DMS114 treated with DMSO at 0.1 percent for 48 hours (cell line): Measurements from ENCODE around the gene PSMA2.

Experiments
- DNase-seq: peaks from one replicate; lab custom pipeline; 2025; ENCODE audit not compliant: unreplicated experiment; lab: John Stamatoyannopoulos, UW

Gene PSMA2

DNA sequence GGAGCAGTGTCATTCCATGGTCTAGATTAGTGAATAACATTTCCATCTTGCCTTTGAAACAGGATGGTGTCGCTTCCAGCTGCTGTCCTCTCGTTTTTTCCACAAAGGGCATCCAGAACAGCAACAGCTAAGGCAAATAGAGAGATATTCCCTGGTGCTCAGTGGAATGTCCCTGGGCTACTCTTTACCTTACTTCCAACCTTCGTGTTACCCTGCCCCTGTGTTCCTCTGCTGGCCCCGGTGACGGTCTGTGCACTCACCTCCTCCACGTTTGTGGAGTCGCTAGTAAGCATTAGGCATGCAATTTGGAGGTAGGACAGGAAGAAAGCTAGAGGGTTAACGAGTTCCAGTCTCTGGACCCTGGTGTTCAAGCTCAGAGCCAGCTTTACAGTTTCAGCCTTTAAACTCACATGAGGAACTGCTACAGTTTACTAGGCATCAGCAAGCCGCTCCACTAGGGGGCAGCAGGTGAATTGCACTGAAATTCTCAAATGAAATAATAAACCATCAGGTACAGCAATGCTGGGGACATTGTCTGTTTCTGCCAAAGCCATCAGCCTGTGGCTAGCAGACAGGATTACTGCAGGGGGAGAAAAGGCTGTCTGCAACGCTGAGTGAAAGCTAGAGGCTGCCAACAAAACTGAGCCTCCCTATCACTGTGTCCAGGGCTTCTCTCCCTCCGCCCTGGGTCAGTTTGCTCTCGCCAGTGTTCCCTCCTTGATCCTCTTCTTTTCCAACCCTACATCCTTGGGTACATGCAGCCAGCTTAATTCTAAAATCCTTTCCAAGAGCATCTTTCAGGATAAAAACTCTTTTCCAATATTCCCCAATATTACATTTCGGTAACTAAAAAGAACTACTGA, 9.2 kb upstream of the PSMA2 start:
- peak; percentile 44 for DNase-seq

DNA sequence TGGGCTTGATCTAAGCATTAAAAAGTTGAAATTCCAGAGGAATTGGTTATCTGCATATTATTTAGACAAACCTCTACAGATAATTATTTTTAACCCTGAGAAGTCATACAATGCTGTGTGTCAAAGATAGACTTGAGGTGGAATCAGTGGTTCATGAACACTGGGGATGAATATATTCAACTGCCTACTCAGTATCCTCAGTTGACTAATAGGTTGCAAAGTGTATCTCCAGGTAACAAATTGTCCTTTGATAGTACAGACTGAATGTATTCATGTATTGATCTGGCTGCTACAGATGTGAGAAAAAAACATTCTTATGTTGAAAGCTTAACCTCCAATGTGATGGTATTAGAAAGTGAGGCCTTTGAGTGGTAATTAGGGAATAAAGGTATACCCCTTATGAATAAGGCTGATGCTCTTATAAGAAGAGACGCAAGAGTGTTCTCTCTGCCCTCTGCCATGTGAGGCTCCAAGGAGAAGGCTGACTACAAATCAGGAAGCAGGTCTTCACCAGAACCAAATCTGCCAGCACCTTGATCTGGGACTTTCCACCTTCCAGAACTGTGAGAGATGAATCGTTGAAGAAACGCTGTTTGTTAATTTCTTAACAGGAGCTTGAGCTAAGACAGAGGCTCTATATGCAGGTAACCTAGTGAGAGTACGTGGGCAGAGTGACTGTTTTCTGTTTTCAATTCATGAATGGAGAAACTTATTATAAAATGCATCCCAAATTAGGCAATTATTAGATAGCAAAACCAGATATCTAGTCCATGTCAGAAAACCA, 7.7 kb upstream of the PSMA2 start:
- no peak for DNase-seq

DNA sequence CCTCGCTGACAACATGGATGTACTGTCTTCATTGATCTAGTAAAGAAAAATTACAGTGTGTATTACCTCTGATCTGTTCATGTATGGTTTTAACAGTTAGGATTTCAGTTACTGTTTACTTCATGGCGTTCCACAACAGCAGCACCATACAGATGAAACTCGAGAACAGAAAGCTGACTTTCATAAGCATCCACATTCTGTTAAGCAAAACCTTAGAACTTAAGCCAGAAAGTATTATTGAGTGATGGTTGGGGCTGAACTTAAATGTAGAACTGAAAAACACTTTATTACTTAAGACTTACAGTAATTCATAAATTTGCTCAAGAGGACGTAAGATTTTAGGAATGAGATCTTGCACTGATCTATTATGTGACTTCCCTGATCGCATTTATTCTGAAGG, 3.9 kb upstream of the PSMA2 start:
- DNase-seq = no peak

DNA sequence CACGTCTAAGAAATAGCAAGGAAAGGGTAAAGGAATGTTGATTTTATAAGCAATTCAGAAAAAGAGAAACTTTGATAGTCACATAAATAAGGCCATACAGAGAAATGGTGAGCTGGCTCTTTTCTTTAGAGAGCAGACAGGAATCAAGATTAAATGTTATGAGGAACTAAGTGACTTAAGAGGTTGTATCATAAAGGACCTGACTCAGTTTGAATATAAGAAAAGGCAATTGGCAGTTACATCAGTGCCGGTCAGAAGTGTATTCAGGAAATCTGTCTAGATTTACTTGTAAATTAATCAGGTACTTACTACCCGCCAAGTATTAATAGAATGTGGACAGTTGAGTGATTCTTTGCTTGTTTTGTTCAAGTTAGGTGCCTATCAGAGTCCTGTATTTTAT, 2.3 kb upstream of the PSMA2 start:
- DNase-seq = no peak

DNA sequence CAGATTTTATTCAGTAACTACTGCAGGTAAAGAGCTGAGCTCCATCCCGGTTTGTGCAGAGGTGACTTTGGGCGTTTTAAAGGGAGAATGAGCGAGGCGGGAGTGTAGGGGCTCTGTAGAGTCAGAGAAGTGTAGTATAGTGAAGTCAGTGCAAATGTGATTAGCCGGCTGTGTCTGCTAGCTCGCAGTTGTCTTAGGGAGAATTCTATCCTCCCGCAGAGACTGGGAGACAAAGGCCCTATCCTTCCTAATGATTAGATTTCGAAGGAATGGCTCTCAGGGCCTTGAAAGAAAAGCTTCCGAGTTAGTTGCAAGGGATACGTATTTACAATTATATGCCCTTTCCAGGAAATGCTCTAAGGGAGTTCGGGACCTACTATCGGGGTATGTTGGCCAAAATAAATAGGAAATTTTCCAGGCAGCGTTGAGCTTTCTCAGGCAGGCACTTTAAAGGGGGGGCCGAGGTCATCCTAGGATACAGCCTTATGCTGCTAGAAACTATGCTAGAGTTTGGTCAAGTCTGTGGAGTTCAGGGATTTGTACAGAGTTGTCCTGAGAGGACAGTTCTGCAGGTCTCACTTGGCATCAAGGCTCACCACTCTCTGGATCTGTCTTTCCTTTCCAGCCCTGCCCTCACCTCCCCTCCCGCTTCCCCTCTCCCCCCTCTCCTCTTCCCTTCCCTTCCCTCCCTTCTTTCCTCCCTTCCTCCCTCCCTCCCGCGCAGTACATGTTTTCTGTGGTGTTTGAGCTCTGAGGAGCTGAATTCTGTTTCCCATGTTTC, 1.0 kb upstream of the PSMA2 start:
- DNase-seq = no peak

DNA sequence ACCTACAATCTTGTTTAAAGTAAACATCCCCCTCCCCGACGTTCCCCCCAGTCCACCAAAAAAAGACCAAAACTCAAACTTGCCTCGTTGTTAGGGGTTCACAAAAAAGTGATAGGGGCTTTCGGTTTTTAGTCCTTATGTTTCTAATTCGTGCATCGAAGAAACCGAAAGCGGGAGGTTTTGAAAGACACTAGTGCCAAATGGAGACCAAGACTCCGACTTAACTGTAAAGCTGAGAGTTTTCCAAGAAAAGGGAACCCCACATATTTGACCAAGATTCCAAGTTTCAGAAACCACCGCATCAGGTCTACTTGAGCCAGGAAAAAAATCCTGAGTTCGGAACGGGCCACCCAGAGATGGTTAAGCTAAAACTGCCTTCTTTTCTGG, 534 bp downstream of the PSMA2 start:
- no peak for DNase-seq

DNA sequence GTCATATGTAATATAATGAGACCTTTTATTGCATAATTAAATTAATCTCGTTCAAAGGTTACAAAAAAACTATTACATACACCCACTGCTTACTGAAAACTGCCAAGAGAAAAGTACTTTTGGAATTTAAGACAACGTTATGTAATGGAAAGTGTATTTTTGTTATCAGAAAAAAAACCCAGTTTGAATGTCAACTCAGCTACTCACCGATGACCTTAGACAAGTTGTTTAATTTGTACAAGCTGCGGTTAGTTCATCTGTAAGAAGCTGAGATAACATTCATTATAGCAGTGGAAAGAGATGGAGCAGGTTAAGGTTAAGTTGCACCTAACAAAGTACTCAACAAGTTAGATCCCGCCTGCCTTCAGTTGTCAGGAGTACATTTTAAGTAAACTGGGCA, 1.1 kb downstream of the PSMA2 start:
- DNase-seq = no peak

DNA sequence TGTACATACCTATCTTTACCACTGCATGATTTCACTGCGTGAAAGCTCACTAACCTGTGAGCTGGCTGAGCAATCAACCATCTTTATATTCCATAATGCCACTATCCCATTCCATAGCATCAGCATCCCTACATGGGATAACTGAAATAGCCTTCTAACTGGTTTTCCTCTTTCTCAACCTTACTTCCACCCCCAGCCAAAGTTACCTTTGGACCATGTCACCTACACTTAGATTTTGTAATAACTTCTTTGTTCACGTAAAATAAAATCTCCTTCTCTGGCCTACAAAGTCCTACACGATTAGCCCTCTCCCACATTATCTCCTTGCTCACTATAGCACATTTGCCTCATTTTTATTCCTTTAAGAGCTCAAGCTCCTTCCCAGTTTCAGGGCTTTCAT, 2.5 kb downstream of the PSMA2 start:
- no peak for DNase-seq

DNA sequence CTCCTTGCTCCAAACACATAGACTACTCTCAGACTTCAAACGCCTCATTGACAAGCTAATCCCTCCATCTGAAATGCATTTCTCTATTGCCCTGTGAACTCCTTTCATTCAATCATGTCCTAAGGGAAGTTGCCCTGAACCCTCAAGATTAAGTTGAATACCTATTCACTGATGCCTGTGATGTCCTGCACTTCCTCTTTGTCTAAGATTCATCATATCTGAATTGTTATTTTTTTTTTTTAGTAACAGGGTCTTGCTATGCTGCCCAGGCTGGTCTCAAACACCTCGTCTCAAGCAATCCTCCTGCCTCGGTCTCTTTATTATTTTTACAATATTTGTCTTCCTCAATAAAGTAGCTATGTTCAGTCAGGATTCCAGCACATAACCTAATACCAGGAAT, 3.2 kb downstream of the PSMA2 start:
- DNase-seq = no peak

DNA sequence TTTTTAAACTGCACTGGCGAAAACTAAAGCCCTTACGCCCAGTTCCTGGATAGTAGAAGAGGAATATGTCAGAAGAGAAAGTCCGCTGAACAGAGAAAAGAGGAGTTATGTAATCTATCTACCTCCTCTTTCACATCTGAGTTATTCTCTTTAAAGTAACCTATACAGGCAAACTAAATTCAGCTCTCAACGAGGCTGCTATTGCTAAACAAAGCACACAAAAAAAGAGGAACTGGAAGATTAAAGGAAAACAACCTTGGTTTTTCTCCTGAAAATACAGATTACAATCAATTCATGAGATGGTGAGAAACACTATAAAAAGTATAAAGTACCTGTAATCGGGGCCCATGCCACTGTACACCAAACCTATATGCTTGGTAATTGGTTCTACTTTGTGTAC, 5.8 kb downstream of the PSMA2 start:
- DNase-seq = no peak

DNA sequence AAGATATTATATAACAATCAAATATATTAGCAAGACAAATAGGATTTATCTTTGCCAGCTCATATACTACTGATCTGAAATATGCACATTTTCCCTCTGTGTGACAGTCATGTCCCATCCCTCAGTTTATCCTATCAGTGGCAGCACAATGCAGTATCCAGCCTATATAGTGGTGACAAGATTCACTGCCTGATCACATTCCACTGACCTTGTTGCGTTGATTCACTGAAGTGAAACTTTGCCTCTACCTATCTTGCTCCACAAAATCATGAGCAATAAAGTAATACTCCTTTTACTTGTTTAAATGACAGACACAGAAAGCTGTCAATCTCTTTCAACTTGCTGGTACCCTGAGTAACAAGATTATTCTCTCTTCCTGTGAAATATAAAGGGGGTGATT, 6.3 kb downstream of the PSMA2 start:
- DNase-seq = no peak

DNA sequence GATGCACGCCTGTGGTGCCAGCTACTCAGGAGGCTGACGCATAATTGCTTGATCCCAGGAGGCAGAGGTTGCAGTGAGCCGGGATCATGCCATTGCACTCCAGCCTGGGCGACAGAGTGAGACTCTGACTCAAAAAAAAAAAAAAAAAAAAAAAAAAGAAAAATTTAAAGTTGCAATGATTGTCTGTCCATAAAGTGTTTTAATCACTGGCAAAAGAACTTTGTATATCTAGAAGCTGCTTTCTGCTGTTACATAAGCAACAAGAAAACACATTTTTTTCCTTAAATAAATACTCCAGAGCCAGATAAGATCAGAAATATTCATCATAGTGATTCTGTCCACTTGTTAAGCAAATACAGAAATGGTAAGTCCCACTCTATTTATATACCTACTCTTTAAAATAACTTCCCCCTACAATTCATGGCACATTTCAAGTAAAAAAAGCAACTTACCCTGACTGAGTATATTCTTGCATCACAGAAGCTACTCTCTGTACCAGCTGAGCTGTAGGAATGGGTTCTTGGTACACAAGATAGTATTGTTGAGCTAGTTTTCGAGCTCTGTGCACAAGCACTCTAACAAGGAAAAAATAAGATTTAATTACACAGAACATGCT, 7.6 kb downstream of the PSMA2 start:
- no peak for DNase-seq

DNA sequence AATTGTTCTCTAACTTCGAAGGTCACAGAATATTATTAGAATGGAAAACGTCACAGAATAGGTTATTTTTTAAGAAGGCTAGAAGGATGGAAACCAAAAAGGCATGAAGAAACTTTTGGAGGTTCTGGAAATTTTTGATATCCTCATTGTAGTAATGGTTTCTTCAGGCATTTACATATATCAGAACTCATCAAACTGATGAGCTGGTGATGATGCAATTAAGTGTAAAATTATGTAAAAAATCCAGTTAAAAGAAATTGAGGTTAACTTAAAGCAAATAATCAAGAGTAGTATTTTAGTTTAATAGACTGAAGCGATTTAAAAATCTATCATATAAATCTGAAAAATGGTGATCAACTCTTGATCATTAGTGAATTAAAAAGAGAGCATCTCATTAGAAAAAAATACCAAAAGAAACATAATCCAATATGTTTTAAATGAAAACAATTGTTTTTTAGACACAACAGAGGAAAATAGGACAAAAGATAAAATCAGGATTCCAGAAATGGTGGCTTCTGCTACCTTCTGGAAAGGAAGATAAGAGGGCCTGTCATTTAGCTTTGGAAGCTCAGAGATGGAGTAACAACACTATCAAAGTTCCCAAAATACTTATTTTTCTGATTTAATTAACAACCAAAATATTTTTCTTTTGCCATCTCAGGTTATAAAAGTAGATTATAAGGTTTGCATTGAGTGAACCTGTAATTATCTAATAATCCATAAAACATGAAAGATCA, 9.8 kb downstream of the PSMA2 start:
- no peak for DNase-seq

DNA sequence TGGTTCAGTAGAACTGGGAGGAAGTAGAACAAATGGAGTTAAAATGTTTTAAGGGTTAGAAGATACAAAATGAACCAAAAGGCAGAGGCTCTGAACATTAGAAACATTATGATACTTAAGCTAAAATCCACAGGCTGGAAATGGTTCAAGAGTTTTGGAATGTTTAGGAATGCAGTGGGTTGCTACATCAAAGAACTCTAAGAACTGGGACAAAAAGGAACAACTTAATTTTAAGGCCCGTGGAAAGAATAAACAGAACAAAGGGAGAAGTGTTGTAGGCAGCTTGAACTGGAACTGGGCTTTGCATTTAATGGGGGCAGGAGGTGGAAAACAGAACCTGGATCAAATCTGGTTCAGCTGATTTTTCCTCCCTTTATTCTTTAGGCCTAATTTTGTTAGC, 16.6 kb downstream of the PSMA2 start:
- DNase-seq = no peak

DNA sequence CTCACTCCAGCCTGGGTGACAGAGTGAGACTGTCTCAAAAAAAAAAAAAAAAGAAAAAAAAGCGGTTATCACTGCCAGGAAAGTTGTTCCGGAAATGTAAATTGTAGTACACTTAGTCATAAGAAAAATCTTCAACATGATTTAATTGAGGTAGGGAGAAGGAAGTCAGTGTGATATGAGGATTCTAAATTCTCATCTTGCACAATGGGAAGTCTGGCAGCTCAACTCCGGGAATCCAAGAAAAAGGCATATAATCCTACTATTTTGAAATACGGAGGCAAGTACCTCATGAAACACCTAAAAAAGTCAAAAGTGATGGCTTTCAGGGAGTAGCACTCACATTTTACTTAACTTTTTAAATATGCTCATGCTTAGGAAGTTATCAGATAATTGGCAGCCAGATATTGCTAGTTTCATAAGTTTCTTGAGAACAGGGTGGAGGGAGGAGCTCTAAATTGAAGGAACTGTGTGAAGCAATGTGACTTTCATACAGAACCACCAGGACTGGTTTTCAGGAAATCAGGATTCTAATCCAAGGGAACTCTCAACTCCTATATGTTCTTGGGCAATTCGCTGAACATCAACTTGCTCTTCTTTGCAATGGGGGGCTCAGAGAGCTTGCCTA, 17.4 kb downstream of the PSMA2 start:
- no peak for DNase-seq

DNA sequence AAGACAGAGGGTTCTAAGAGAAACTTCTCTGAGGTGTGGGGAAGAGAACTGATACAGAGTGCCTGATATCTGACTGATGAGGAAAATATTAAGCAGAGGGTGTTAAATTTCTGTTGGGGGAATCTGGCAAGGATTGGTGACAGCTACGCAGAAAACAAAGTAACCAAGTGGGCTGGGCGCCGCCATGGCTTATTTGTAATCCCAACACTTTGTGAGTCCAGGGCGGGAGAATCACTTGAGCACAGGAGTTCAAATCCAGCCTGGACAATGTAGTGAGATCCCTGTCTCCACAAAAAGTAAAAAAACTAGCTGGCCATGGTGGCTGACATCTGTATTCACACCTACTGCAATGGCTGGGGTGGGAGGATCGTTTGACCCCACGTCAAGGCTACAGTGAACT, 18.0 kb downstream of the PSMA2 start:
- no peak for DNase-seq

DNA sequence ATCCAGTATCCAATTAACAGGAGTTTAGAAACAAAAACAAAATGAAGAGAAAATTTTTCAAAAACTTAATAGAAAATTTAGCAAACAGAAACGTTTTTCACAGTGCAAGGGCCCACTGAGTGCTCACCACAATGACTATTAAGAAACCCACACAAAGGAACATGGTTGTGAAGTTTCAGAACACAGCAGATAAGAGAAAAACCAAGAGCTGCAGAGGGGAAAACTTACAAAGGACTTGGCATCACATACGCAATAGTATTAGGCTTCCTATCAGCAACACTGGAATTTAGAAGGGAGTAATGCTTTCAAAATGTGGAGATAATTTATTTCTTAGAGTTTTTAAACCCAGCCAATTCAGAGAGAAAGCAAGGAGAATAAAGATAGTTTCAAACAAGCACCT, 18.4 kb downstream of the PSMA2 start:
- DNase-seq = no peak

DNA sequence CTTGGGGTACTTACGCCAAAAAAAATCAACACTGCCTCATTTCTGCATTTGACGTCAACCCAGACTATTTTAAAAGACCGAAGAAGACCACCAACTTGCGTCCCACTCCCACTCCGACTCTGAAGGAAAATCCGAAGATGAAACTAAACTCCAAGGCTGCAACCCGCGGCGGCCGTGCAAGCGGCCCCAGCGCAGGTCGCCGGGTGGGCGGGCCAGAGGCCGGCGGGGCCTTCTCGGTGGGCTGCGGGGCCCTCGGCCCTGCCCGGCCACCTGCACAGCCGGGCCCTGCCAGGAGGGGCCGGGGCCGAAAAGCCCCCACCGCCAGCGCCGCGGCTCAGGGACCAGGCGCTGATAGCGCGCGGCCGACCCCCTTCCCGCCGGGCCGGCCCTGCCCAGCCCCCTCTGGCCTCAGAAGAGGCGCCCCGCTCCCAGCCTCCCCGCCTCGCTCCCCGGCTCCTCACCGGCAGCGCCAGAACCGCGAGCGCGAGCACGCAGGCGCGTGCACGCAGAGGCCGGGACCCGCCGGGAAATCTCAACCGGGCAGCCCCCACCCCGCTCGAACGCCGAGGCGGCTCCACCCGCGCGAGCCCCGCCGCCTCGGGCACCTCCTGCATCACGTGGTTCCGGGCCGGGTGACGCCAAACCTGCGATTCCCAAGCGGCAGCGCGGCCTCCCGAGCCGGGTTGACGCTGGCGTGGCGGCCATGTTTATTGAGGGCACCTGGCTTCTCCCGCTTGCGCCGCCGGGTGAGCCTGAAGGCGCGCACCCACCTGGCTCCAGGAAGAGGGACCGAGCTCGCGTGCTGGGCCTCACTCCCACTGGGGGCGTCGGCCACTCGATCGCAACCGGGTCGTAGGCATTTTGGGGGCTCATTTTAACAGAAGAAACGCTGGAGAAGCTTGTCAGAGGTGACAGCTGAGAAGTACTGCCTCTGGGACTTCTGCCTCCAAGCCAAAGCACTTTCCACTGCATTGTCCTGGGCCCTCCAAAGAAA, 20.2 kb downstream of the PSMA2 start, which contains the start of gene C7orf25:
Gene C7orf25, minus strand, starts transcription at position 617 of the 994 bp plus-strand sequence. CDS start 1,170 bp downstream, outside the sequence.
- DNase-seq = peak; percentile 87

DNA sequence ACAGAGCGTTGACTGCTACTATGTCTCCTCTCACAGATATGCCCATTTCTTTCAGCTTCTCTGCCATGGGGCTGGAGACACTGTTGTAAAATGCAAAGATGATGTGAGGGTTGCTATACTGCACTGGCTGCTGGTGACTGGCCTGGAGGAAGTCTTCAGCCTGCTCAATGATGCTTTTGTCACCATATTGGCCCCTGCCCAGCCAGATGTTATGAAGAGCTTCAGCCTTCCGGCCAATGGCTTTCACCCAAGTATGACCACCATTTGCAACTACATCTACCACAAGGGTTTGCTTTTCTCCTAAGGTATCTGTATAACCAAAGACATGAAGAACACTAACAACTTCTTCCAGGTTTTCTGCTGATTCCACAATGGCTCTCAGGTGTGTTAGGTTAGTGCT, 21.7 kb downstream of the PSMA2 start:
- no peak for DNase-seq
